Midbrain (tissue), 1 donor: ENCODE results near the gene GSTM4.

Experiments
- DNase-seq: peaks from one replicate; lab custom pipeline; 2025; lab: John Stamatoyannopoulos, UW

Gene GSTM4

DNA sequence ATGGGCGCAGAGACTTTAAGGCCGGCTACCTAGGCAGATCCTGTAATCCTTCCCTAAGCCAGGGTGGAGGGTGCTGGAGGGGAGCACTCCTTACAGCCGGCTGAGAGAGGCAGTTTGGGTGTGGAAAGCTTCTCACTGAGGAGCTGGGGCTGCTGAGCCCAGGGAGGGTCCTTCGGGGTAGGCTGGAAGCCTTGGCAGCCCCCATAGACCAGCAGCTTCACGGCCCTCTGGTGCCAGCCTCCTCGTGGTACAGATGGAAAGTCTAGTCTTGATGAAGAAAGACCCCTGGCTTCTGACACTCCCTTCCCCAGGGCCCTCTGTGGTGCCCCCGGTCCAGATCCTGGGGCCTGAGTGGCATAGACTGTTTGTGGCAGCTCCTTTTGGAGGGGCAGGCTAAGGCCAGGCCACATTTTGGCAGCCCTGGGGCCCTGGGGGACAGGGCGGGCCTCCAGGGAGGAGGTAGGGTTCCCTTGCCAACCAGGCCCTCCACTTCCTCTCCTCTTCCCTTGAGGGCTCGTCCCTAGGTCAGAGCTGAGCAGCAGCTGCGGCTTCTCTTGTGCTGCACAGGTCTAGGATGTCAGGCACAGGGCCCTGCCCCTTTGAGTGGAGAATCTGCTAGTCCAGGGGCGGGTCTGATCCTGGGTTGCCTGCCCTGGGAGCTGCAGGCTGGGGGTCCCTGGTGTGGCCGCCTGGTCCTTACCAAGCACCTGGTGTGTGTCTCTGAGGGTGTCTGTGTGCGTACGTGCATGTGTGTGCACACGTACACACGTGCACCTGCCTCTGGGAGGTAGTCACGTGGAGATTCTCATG, 31.5 kb upstream of the GSTM4 start:
- DNase-seq: no peak

DNA sequence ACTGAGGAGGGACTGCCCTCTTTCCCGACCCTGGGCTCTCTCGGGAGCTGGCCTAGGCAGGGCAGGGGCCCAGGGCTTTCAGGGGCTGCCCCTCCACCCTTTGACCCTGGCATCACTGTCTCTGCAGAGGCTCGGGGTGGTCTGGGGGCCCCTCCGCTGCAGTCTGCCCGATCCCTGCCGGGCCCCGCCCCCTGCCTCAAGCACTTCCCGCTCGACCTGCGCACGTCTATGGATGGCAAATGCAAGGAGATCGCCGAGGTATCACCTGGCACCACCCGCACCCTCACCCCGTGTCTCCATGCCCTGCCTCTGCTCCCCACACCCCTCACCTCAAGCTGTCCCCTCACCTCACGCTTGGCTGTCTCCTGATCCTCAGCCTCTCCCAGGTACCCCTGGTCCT, 30.7 kb upstream of the GSTM4 start:
- DNase-seq: no peak

DNA sequence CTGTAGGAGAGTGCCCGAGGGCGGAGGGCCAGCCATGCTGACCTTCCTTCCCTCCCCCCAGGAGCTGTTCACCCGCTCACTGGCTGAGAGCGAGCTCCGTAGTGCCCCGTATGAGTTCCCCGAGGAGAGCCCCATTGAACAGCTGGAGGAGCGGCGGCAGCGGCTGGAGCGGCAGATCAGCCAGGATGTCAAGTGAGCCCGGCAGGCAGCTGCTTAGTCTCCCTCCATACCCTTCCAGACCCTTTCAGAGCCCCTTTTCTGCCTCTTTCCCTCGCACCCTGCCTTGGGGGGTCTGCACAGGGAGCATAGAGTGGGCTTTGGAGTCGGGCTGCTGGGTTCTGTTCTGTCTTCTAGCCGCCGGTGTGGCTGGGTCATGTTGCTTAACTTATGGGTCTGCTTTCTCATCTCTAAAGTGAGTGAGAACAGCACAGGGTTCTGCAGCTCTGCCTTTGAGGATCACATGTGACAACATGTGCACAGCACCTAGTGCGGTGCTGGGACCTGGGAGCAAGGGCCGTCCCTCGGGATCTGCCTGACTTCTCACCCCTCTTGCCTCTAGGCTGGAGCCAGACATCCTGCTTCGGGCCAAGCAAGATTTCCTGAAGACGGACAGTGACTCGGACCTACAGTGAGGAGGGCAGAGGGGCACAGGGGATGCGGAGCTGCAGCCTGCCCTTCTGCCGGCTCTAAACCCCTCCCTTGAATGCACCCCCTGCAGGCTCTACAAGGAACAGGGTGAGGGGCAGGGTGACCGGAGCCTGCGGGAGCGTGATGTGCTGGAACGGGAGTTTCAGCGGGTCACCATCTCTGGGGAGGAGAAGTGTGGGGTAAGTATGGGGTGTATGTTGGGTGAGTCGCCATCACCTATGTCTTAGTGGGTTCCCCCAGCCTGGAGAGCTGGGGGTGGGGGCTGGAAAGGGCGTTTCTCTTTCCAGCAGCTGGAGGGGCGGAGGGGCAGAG, 30.0 kb upstream of the GSTM4 start:
- no peak for DNase-seq

DNA sequence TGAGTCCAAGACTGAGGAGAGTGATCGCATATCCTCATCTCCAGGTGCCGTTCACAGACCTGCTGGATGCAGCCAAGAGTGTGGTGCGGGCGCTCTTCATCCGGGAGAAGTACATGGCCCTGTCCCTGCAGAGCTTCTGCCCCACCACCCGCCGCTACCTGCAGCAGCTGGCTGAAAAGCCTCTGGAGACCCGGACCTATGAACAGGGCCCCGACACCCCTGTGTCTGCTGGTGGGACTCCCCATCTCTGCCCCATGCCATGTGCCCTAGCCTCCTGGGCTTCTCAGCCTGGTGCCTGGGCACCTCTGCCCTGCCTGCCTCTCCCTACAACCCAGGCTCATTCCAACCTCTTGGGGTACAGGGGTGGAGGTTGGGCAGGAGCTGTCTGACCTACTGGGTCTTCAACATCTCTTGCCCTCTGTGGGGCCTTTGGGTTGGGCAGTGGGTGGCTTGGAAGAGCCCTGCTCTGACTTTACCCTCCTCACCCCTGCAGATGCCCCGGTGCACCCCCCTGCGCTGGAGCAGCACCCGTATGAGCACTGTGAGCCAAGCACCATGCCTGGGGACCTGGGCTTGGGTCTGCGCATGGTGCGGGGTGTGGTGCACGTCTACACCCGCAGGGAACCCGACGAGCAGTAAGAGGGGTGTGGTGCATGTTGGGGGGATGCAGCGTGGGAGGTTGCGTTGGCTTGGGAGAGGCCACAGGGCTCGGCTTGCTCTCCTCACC, 29.1 kb upstream of the GSTM4 start:
- DNase-seq: no peak

DNA sequence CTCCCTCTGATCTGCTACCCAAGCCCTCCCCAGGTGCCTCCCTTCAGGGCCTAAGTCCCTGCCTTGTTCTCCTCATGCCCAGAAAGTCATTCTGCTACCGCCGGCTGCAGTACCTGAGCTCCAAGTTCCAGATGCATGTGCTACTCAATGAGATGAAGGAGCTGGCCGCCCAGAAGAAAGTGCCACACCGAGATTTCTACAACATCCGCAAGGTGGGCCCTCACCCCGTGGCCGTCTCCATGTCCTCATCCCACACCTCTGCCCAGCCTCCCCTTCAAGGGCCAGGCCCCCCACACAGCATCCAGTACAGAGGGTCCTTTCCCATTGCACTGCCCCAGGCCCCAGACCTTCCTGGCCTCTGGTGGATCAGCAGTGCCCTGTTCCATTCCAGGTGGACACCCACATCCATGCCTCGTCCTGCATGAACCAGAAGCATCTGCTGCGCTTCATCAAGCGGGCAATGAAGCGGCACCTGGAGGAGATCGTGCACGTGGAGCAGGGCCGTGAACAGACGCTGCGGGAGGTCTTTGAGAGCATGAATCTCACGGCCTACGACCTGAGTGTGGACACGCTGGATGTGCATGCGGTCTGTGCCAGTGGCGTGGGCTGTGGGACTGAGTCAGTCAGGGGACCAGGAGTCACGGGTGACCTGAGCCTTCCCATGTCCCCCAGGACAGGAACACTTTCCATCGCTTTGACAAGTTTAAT, 28.1 kb upstream of the GSTM4 start:
- no peak for DNase-seq

DNA sequence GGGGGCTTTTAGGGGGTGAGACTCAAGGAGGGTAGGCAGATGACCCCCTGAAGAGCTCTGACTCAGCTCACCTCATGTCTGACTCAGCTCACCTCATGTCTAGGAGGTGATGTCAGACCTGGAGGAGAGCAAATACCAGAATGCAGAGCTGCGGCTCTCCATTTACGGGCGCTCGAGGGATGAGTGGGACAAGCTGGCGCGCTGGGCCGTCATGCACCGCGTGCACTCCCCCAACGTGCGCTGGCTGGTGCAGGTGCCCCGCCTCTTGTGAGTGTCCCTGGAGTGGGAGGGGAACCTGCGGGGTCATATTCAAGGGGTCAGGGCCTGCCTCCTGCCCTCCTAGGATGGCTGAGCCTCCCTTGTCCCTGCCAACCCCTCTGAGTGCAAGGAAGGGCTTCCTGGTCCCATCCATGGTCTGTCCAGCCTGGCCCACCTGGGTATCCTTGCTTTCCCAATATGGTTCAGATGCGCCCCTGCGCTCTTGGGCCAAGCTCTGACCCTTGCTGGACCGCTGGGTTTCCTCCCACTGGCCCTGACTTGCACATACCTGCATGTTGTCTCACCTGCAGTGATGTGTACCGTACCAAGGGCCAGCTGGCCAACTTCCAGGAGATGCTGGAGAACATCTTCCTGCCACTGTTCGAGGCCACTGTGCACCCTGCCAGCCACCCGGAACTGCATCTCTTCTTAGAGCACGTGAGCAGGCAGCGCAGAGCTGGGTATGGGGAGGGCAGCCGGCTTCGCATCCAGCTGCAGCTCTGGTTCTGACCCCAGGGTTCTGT, 27.2 kb upstream of the GSTM4 start:
- DNase-seq: no peak

DNA sequence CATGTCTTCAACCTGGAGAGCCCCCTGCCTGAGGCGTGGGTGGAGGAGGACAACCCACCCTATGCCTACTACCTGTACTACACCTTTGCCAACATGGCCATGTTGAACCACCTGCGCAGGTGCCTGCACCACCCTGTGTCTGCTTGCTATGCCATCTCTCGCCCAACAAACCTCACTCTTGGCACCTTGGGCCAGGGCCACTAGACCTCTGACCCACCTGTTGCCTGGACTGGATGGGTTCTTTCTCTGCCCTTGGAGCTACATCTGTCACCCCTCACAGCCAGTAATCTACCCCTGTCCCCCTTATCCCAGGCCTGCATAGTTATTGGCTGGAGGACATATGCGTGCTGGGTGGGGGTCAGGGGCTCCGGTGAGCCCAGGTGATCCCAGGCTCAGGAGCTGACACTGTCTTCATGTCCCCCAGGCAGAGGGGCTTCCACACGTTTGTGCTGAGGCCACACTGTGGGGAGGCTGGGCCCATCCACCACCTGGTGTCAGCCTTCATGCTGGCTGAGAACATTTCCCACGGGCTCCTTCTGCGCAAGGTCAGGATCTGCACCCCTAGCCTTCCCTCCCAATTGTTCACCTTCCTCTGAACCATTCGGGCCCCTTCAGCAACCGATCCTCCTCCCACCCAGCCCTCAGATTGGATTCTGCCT, 26.4 kb upstream of the GSTM4 start:
- DNase-seq: no peak

DNA sequence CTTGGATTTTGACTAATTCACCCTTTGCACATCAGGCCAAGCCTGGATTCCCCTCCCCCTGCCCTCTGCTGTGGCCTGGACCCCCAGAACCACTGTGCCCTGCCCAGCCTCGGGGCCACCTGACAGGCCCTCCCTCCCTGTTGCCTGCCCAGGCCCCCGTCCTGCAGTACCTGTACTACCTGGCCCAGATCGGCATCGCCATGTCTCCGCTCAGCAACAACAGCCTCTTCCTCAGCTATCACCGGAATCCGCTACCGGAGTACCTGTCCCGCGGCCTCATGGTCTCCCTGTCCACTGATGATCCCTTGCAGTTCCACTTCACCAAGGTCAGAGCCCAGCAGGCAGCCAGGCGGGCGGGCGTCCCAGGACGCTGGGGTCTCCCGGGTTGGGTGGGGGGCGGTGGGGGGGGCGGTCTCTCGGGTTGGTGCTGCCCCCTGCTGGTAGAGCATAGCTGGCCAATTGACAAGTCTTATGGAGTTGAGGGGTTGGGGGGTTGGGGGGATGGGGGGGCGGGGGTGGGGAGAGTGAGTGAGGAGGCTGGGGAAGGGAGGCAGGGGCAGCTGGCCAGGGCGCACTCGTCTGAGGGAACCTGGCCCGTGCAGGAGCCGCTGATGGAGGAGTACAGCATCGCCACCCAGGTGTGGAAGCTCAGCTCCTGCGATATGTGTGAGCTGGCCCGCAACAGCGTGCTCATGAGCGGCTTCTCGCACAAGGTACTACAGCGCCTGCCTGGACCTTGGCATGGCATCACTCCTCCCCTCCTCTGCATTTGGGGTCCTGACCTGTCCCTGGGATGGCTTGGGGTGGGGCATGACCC, 25.6 kb upstream of the GSTM4 start:
- DNase-seq: no peak

DNA sequence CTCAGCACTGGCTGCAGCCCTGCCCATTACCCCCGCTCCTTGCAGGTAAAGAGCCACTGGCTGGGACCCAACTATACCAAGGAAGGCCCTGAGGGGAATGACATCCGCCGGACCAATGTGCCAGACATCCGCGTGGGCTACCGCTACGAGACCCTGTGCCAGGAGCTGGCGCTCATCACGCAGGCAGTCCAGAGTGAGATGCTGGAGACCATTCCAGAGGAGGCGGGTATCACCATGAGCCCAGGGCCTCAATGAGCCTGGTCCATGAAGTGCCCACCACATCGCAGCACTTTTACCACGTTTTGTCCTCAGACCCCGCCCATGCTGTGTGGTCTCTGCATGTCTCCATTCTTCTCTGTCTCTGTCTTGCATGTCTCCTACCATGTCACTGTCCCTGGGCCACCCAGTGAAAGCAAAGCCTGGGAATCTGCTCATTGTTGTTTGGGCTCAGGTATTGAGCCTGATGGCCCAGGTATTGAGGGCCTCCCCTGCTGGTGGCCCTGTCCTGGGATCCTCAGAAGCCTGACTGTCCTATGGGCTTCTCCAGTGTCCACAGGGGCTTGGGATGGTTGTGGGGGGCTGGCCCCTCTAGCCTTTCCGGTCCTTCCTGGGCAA, 24.9 kb upstream of the GSTM4 start:
- DNase-seq: no peak

DNA sequence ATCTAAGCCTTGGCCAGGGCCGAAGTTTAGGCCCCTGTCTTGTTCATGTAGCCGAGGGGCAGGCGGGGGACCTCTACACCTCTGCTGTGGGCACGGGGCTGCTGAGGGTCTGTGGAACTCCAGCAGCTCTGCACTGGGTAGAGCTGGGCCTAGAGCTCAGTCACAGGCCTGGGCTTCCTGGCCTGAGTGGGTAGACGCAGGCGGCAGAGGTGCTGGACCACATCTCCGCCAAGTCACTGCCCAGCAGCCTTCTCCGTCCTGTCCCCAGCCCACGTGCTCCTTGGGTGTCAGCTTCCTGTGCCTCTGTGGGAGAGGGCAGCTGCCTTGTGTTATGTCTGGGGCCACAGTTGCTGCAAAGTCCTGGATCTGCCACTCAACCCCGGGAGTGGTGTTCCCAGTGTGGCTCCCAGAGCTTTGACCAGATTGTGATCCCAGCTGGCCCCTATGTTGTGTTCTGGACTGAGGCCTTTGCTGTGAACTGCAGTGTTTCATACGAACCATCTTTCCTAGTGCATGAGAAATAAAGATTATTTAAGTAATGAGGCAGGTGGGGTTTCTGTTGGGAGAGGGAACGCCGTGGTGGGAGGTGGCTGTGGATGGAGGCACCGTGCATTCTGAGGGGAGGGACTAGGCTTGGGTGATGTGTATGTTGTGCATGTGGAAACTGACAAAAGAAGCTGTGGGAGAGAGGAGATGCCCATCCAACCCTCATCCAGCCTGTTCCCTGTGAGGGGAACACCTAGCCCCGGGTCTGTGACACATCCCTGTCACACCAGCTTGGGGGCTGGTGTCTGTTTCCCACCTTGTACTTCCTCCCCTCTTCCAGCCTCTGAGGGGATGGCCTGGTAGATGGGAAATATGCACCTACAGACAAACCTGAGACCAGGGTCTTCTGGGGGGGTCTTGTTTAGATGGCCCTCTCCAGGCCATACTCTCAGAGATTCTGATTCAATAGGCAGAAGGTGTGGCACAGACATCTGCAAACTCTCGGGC, 24.1 kb upstream of the GSTM4 start:
- DNase-seq: no peak

DNA sequence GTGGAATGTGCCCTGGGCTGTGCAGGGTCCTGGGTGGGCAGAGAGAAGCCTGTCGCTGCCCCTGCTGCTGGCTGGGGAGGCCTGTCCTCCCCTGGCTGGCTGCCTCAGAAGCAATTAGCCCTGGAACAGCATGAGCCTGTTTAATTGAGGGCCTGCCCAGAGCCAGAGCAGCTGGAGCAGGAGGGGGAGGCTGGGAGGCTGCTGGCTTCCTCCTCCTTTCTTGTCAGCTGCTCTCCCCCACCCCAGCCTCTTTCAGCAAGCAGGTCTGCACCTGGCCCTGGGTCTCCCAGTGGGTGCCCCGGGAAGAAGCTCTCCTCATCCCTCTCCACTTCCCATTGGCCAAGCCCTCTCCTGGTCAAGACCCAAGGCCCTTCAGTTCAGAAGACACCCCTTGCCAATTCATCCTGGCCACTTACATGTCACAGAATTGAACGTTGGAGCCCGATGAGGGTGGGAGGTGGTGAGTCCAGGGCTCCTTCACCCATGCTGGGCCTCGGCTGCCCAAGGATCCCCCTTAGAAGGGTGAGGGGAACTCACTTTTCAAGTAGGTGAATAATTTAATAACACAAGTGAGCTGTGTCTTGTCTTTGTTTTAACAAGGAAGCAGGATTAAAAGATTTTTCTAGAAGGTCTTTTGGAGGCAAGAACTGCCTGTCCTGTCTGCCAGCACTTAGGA, 23.1 kb upstream of the GSTM4 start:
- peak; percentile 67 for DNase-seq

DNA sequence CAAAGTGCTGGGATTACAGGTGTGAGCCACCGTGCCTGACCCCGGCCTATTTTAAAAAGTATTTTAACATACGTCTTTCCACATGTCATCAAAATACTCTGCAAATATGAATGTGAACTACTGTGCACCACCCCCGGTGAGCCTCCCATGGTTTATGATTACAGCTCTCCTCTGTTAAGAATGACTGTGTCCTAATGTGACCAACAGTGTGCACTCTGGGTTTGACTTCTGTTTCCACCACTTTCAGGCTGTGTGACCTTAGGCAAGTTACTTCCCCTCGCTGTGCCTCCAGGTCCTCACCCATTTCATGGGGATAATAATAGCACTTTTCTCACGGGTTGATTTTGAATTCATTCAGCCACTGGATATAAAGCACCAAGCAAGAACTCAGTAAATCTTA, 21.6 kb upstream of the GSTM4 start:
- DNase-seq: no peak

DNA sequence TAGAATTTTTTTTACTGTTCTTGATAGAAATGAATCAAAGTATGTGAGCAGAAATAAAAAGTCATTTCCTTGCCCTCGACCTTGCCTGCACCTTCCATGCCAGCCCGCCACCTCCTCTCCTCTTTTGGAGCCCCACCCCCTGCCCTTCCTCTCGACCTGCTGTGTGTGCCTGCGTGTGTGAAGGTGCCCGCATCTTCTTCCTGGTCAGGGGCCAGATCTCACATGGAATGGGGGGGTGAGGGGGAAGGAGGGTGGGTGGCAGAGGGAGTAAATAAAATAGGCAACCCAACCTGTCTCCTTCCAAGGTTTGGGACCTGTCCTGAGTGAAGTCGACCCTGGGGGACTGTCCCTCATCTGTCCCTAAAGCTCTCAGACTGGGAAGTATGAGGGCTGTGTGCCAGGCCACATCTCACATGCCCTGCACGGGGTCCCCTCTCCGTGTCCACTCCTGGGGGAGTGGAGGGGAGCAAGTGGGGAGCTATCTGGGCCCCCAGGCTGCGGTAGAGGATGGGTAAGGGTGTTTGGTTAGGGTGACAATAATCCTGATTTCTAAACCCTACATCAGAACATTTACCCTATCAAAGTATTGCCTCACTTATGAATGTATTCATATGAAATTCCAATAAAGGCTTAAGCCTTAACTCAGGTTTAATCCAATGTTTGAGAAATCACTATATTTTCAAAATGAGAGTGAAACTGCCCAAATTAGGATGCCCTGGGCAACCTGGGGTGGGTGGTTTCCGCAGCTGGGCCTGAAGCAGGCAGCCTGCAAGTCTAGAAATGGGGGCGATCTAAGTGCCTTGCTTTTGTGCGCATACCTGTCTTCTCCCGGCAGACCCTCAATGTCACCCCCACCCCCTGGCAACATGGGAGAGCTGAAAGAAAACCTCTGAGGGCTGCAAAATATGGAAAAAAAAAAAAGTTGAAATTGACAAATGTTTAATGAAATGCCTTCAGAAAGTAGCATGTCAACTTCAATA, 20.8 kb upstream of the GSTM4 start:
- no peak for DNase-seq

DNA sequence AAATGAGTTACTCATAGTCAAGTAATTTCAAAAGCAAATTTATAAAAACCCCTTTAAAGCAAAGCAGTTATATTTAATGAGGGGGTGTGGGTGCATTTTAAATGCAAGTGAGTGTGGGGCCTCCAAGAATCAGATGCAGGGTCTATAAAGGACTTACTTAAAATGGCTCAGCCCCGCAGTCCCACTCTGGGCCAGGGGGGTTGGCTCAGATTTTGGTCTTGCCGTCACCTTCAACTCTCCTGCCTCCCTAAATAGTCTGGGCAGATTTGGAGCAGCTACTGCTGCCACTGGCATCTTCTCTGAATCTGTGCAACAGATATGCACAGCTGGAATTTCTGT, 20.1 kb upstream of the GSTM4 start:
- no peak for DNase-seq

DNA sequence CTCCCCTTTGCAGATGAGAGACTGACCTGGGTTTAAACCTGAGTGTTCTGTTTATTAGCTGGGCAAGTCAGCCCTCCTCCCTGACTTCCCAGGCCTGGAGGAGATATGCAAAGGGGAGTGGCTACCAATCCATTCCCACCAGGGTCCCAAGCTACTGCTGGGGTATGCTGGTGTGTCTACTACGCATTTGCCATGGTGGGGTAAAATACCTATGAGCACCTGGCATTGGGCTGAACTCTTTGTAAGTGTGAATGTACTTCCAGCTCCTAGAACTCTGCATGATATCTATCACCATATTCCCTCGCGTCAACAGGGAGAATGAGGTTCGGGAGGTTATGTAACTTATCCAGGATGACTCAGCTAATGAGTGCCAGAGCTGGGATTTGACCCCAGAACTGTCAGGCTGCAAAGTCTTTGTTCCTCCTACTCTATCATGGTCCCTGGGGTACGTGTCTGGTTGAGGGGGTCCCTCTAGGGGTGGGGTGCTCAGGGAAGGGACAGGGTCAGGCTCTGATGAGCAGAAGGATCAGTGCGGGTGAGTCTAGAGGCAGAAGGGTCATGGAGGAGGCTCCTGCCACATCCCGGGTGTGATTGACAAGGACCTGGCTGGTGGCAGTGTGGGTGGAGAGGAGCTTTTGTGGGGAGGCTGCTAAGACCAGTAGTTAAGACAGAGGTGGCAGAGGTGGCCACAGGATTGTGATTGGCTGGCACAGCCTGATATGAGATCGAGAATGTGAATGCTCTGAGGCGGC, 19.5 kb upstream of the GSTM4 start:
- no peak for DNase-seq
